Small intestine (tissue), 16 donors: Measurements from ENCODE around the gene KIR3DL1. TPM values are rescaled to one million over a fixed set of nuclear protein-coding genes. Genes with fewer than 3 reads are reported as not detected.
"Not testable (repeated sequence)": the region's sequence is repeated elsewhere in the genome, so short reads cannot be mapped to it uniquely, and the experiment has no call there.

Experiments
- DNase-seq, 2 donors: peaks; one replicate each; pipeline versions ENCODE4 v3.0.0 to v3.0.0-alpha.2; 2013
- FAIRE-seq: peaks from 2 replicates; lab custom pipeline; 2012; peaks lifted over from hg19 to GRCh38; lab: Jason Lieb, UNC
- H3K27ac ChIP-seq, 3 donors: one replicate each; pipeline ENCODE4 v1.5.1; 2013; ENCODE audit warnings: low read length in 2 of 3, mild to moderate bottlenecking in 2 of 3, control low read depth in 1 of 3, inconsistent platforms in 1 of 3, low read depth in 1 of 3, moderate library complexity in 1 of 3
- H3K27me3 ChIP-seq, 3 donors: one replicate each; pipeline ENCODE4 v1.6.1; 2013; ENCODE audit warnings: low read length in 3 of 3, inconsistent platforms in 1 of 3; ENCODE audit not compliant: control insufficient read depth in 3 of 3, insufficient read depth in 3 of 3
- H3K36me3 ChIP-seq, 3 donors: one replicate each; pipeline ENCODE4 v1.6.1; 2013; ENCODE audit warnings: low read length in 3 of 3, inconsistent platforms in 1 of 3, low read depth in 1 of 3, mild to moderate bottlenecking in 1 of 3, moderate library complexity in 1 of 3; ENCODE audit not compliant: control insufficient read depth in 3 of 3, insufficient read depth in 2 of 3
- H3K4me1 ChIP-seq, 3 donors: one replicate each; pipeline ENCODE4 v1.6.1; 2013; ENCODE audit warnings: low read length in 2 of 3, inconsistent platforms in 1 of 3, low read depth in 1 of 3, mild to moderate bottlenecking in 1 of 3, moderate library complexity in 1 of 3; ENCODE audit not compliant: control insufficient read depth in 3 of 3, insufficient read depth in 2 of 3
- H3K4me3 ChIP-seq, 3 donors: one replicate each; pipeline ENCODE4 v1.5.1; 2013; ENCODE audit warnings: low read length in 3 of 3, control low read depth in 1 of 3, inconsistent platforms in 1 of 3, low read depth in 1 of 3, mild to moderate bottlenecking in 1 of 3, moderate library complexity in 1 of 3
- H3K9me3 ChIP-seq, 2 donors: one replicate each; pipeline ENCODE4 v1.6.1; 2013; ENCODE audit warnings: low read depth in 1 of 2, low read length in 1 of 2; ENCODE audit not compliant: control insufficient read depth in 2 of 2, insufficient read depth in 1 of 2
- WGBS, 3 donors: extraction: QIAGEN DNeasy Blood & Tissue Kit; methylation state at CpG; one replicate each; pipeline ENCODE4 v1.1.7; 2013; 5-methylcytosine and 5-hydroxymethylcytosine counted together
- long read RNA-seq, 10 donors: transcript quantifications; one replicate each; lab custom pipeline, GENCODE V29; 2026
- polyA plus RNA-seq, 4 donors: library from polyadenylated mRNA; stranded (reverse) in 3 of 4; unstranded in 1 of 4; fragments of 200-250 nt in 3 of 4; fragments of 120-200 nt in 1 of 4; gene quantifications; one replicate each; pipeline versions ENCODE4 v1.2.1 to v1.2.3, GENCODE V29; 2013
- donor health status: healthy with polysubstance abuse.
- donor health status: control.
- donor health status: control.
- donor health status: Bipolar disorder and iron deficiency.
- donor health status: healthy.

The KIR3DL1 gene
- polyA plus RNA-seq: under 1 TPM in 1 of 4 donors, not detected in 3; 0.04 TPM
- long read RNA-seq, donor 1: 0 reads
- long read RNA-seq, donor 2: 0 reads
- long read RNA-seq, donor 3: 0 reads
- long read RNA-seq, donor 4: 0 reads
- long read RNA-seq, donor 5: 0 reads
- long read RNA-seq, donor 6: 0 reads
- long read RNA-seq, donor 7: 0 reads
- long read RNA-seq, donor 8: 0 reads
- long read RNA-seq, donor 9: 0 reads
- long read RNA-seq, donor 10: 0 reads

GRCh38 chr19:54816251-54816650, at the start of gene KIR3DL1:
TSS of gene KIR3DL1 (plus strand) at chr19:54816468.
- WGBS, 3 donors: 87 to 94% (median 87%) methylated on average over 15 to 17 of the region's 17 CpGs
- not testable (repeated sequence) for H3K4me1 ChIP-seq, FAIRE-seq, H3K4me3 ChIP-seq, H3K36me3 ChIP-seq, H3K27me3 ChIP-seq, H3K27ac ChIP-seq, DNase-seq
- H3K9me3 ChIP-seq: peaks cover 0 to 15% of the 10 kb centered on the region in 2 donors

DNA sequence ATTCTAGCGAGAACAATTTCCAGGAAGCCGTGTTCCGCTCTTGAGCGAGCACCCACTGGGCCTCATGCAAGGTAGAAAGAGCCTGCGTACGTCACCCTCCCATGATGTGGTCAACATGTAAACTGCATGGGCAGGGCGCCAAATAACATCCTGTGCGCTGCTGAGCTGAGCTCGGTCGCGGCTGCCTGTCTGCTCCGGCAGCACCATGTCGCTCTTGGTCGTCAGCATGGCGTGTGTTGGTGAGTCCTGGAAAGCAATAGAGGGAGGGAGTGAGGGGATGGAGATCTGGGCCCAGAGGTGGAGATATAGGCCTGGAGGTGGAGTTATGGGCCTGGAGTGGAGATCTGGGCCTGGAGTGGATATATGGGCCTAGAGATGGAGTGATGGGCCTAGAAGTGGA, 46.6 kb upstream of the KIR3DL1 start, which contains the start of gene KIR2DL1:
KIR2DL1 (plus strand) TSS at position 148 of the 400 bp plus-strand sequence; CDS start at position 206, 58 bp downstream.
- not testable (repeated sequence) for H3K36me3 ChIP-seq, DNase-seq, H3K27ac ChIP-seq, FAIRE-seq, H3K27me3 ChIP-seq, H3K4me1 ChIP-seq, H3K4me3 ChIP-seq
- WGBS, 3 donors: 92 to 93% (median 92%) methylated on average over 14 to 15 of the region's 15 CpGs
- H3K9me3 ChIP-seq: peaks cover 0 to 28% of the 10 kb centered on the region in 2 donors

DNA sequence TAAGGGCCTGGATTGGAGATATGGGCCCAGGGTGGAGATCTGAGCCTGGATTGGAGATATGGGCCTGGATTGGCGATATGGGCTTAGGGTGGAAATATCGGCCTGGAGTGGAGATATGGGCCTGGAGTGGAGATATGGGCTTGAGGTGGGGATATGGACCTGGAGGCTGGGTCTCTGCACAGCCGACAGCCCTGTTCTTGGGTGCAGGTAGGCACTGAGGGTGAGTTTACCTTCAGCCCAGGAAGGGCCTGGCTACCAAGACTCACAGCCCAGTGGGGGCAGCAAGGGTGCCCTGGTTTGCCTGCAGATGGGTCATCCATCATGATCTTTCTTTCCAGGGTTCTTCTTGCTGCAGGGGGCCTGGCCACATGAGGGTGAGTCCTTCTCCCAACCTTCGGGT, 45.8 kb upstream of the KIR3DL1 start:
- not testable (repeated sequence) for H3K36me3 ChIP-seq, H3K4me1 ChIP-seq, H3K4me3 ChIP-seq, H3K27ac ChIP-seq, H3K27me3 ChIP-seq, DNase-seq, FAIRE-seq
- 77 to 88% (median 78%) methylated on average over 4 of the region's 4 CpGs for WGBS, 3 donors
- H3K9me3 ChIP-seq: peaks cover 0 to 28% of the 10 kb centered on the region in 2 donors

- H3K4me3 ChIP-seq, DNase-seq, FAIRE-seq, H3K27ac ChIP-seq, H3K27me3 ChIP-seq, H3K36me3 ChIP-seq, H3K4me1 ChIP-seq: not testable (repeated sequence)
- peaks cover 0 to 28% of the 10 kb centered on the region in 2 donors for H3K9me3 ChIP-seq
- WGBS, 3 donors: 66 to 82% (median 75%) methylated on average over 12 to 14 of the region's 15 CpGs
Observed at GRCh38 chr19:54771018-54771960, 45.0 kb upstream of the KIR3DL1 start.

- H3K27ac ChIP-seq, H3K36me3 ChIP-seq, H3K4me3 ChIP-seq, H3K4me1 ChIP-seq, DNase-seq, FAIRE-seq, H3K27me3 ChIP-seq: not testable (repeated sequence)
- whole genome bisulfite sequencing, 3 donors: 32 to 41% (median 34%) methylated on average over 2 of the region's 2 CpGs
- peaks cover 0 to 28% of the 10 kb centered on the region in 2 donors for H3K9me3 ChIP-seq
Observed at GRCh38 chr19:54772666-54773065, 43.6 kb upstream of the KIR3DL1 start.

GRCh38 chr19:54775095-54775815, 41.0 kb upstream of the KIR3DL1 start:
- H3K36me3 ChIP-seq, DNase-seq, H3K4me1 ChIP-seq, H3K27ac ChIP-seq, FAIRE-seq, H3K4me3 ChIP-seq, H3K27me3 ChIP-seq: not testable (repeated sequence)
- 74 to 81% (median 81%) methylated on average over 12 of the region's 12 CpGs for WGBS, 3 donors
- H3K9me3 ChIP-seq: peaks cover 0 to 24% of the 10 kb centered on the region in 2 donors

- 67 to 80% (median 69%) methylated on average over 8 of the region's 8 CpGs for WGBS, 3 donors
- not testable (repeated sequence) for H3K36me3 ChIP-seq, H3K27me3 ChIP-seq, H3K4me3 ChIP-seq, H3K4me1 ChIP-seq, H3K27ac ChIP-seq, DNase-seq, FAIRE-seq
- H3K9me3 ChIP-seq: peaks cover 0 to 19% of the 10 kb centered on the region in 2 donors
Observed at GRCh38 chr19:54775830-54776229, 40.4 kb upstream of the KIR3DL1 start.

DNA sequence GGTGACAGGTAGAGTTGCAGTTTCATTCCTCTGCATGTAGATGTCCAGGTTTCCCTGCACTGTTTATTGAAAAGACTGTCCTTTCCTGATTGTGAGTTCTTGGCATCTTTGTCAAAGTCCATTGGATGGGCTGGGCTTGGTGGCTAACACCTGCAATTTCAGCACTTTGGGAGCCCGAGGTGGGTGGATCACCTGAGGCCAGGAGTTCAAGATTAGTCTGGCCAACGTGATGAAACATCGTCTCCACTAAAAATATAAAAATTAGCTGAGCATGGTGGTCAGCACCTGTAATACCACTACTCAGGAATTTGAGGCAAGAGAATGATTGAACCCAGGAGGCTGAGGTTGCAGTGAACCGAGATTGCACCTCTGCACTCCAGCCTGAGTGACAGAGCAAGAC, 38.4 kb upstream of the KIR3DL1 start:
- H3K27ac ChIP-seq, H3K4me1 ChIP-seq, H3K9me3 ChIP-seq, H3K4me3 ChIP-seq, FAIRE-seq, H3K27me3 ChIP-seq, H3K36me3 ChIP-seq, DNase-seq: not testable (repeated sequence)
- 35 to 59% (median 54%) methylated on average over 2 to 4 of the region's 4 CpGs for WGBS, 3 donors
